GM12801 (cell line): ENCODE measurements around the gene ZSCAN29.

ENCODE experiments used
- CTCF ChIP-seq: IDR thresholded peaks from one replicate; pipeline ENCODE4 v1.5.1; 2011; ENCODE audit warnings: control low read depth; ENCODE audit not compliant: insufficient read length; ENCODE audit errors: extremely low read depth

ZSCAN29 gene

GRCh38 chr15:43330780-43331087 is 40.1 kb downstream of the ZSCAN29 start:
- TF ChIP-seq CTCF = no peak

GRCh38 chr15:43329960-43330779 is 40.7 kb downstream of the ZSCAN29 start, which contains the start of gene LCMT2:
Gene LCMT2 (minus strand): TSS chr15:43330573. CDS start chr15:43330489, 84 bp downstream.
- no peak for TF ChIP-seq CTCF

- no peak for TF ChIP-seq CTCF
These were observed 41.5 kb downstream of the ZSCAN29 start for GRCh38 chr15:43329217-43329959.

GRCh38 chr15:43325039-43325684 is 45.7 kb downstream of the ZSCAN29 start:
- TF ChIP-seq CTCF = no peak

GRCh38 chr15:43318990-43319771 is 51.7 kb downstream of the ZSCAN29 start:
- no peak for TF ChIP-seq CTCF

- no peak for TF ChIP-seq CTCF
These were observed 53.2 kb downstream of the ZSCAN29 start for GRCh38 chr15:43317566-43318184.
